DND-41 (cell line): ENCODE measurements around the gene FAM240A.

Experiments used
- ATAC-seq: fragments of 200-7000 bp; cut with Tn5 transposase; 3 replicates; pipeline ENCODE4 v1.9.1; 2021; ENCODE audit warnings: low read depth; ENCODE audit not compliant: insufficient read depth
- DNase-seq: peaks from one replicate; pipeline ENCODE4 v3.0.0-alpha.2; 2020
- H2AFZ ChIP-seq: 2 replicates; pipeline ENCODE4 v1.6.0; 2012; ENCODE audit warnings: low read depth, low read length
- H3K27ac ChIP-seq: 2 replicates; pipeline ENCODE4 v1.5.1; 2012; ENCODE audit warnings: low read length, inconsistent platforms
- H3K27me3 ChIP-seq: fragments of 200-600 bp; sonication (generic); 2 replicates; pipeline ENCODE4 v1.6.0; 2012; ENCODE audit warnings: low read length, mild to moderate bottlenecking, inconsistent platforms; ENCODE audit not compliant: insufficient read depth, poor library complexity
- H3K36me3 ChIP-seq: 2 replicates; pipeline ENCODE4 v1.5.1; 2012; ENCODE audit warnings: low read length, inconsistent platforms; ENCODE audit not compliant: insufficient read depth
- H3K4me1 ChIP-seq: 2 replicates; pipeline ENCODE4 v1.5.1; 2012; ENCODE audit warnings: mild to moderate bottlenecking, low read length; ENCODE audit not compliant: insufficient read depth
- H3K4me2 ChIP-seq: 2 replicates; pipeline ENCODE4 v1.6.0; 2012; ENCODE audit warnings: mild to moderate bottlenecking, moderate library complexity, low read length, inconsistent platforms; ENCODE audit not compliant: insufficient read depth
- H3K4me3 ChIP-seq, 2 experiments: fragments of 200-600 bp in 1 of 2; shearing (Covaris generic) in 1 of 2; 2 replicates each; pipeline ENCODE4 v1.5.1; 2012 to 2016; ENCODE audit warnings: inconsistent platforms in 2 of 2, low read length in 2 of 2, mild to moderate bottlenecking in 2 of 2, low read depth in 1 of 2, moderate library complexity in 1 of 2
- H3K79me2 ChIP-seq: 2 replicates; pipeline ENCODE4 v1.6.0; 2012; ENCODE audit warnings: low read length, inconsistent platforms; ENCODE audit not compliant: insufficient read depth
- H3K9ac ChIP-seq: 2 replicates; pipeline ENCODE4 v1.6.0; 2012; ENCODE audit warnings: low read depth, mild to moderate bottlenecking, inconsistent platforms, low read length, moderate library complexity
- H3K9me3 ChIP-seq: 2 replicates; pipeline ENCODE4 v1.5.1; 2012; ENCODE audit warnings: low read length, moderate library complexity, mild to moderate bottlenecking, inconsistent platforms; ENCODE audit not compliant: insufficient read depth, severe bottlenecking
- H4K20me1 ChIP-seq: 2 replicates; pipeline ENCODE4 v1.6.0; 2012; ENCODE audit warnings: low read length; ENCODE audit not compliant: insufficient read depth
- EZH2 ChIP-seq: IDR thresholded peaks from 3 replicates; pipeline ENCODE4 v1.6.1; 2012; ENCODE audit warnings: borderline replicate concordance, low read depth, mild to moderate bottlenecking, moderate library complexity, low read length, inconsistent platforms; ENCODE audit not compliant: severe bottlenecking
- TF ChIP-seq, protein P1 (sequence below): IDR thresholded peaks from 2 replicates; pipeline ENCODE4 v1.5.1; 2012; ENCODE audit warnings: borderline replicate concordance, low read length, moderate library complexity, mild to moderate bottlenecking; ENCODE audit not compliant: poor library complexity, severe bottlenecking; ENCODE audit errors: extremely low read depth

FAM240A gene

DNA sequence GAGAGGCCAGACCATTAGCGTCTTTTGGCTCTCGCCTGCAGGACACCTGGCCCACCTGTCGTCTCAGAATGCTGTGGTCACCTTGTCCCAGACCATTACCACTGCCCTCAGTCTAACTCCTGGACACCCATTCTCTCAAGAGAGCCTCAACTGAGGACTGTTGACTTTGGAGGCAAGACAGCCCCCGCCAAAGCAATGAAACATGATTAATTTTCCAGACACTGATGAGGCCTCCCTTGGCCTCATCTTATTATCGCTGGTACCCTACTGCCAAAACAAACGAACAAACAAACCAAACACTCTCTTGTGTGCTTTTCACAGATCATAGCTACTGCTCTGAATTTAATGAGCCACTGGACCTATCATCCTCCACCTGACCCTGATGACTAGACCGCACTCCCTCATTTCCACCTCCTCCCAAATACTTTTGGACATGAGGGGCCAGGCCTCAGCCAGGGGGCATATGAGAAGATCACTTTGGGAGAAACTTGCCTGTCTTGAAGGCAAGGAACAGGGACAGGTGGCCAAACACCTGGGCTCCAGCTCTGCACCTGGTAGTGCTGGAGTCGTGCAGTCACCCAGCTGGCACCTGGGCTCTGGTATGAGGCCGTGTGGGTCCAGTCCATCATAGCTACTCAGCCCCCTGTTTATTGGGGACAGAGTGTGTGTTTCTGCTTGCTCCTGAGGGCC is 53.6 kb downstream of the FAM240A start:
- H3K36me3 ChIP-seq = no peaks in the 10 kb centered on the region
- no peaks in the 10 kb centered on the region for H3K79me2 ChIP-seq
- H3K4me1 ChIP-seq = no peaks in the 10 kb centered on the region
- no peak overlapping the region for H3K4me2 ChIP-seq
- H4K20me1 ChIP-seq = no peaks in the 10 kb centered on the region
- H3K27ac ChIP-seq = no peak overlapping the region
- no peak for DNase-seq
- H3K27me3 ChIP-seq = no peaks in the 10 kb centered on the region
- no peak for TF ChIP-seq EZH2
- TF ChIP-seq, protein P1, sequence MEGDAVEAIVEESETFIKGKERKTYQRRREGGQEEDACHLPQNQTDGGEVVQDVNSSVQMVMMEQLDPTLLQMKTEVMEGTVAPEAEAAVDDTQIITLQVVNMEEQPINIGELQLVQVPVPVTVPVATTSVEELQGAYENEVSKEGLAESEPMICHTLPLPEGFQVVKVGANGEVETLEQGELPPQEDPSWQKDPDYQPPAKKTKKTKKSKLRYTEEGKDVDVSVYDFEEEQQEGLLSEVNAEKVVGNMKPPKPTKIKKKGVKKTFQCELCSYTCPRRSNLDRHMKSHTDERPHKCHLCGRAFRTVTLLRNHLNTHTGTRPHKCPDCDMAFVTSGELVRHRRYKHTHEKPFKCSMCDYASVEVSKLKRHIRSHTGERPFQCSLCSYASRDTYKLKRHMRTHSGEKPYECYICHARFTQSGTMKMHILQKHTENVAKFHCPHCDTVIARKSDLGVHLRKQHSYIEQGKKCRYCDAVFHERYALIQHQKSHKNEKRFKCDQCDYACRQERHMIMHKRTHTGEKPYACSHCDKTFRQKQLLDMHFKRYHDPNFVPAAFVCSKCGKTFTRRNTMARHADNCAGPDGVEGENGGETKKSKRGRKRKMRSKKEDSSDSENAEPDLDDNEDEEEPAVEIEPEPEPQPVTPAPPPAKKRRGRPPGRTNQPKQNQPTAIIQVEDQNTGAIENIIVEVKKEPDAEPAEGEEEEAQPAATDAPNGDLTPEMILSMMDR = no peak
- no peak for ATAC-seq
- no peak overlapping the region for H3K4me3 ChIP-seq
- H3K9me3 ChIP-seq = no peaks in the 10 kb centered on the region
- no peak overlapping the region for H2AFZ ChIP-seq
- H3K9ac ChIP-seq = no peak overlapping the region

DNA sequence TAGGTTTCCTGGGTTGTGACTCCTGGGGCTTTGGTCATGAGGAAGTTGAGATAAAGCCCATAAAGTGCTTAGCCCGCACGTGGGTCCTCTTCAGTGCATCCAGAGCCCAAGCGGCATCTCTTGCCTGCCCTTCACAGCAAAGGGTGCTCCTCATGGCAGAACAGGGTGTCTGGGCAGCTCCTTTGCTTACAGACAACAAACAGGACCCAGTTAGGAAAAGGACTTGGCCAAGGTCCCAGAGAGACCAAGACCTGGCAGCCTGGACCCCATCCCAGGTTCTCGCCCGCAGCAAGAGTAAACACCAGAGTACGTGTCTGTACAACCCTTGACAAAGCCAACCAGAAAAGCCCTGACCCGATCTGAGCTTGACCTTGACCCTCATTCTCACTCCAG is 54.1 kb downstream of the FAM240A start:
- Histone ChIP-seq H3K36me3 (no peaks in the 10 kb centered on the region), H3K4me2 (no peak overlapping the region), H3K9ac (no peak overlapping the region), H3K79me2 (no peaks in the 10 kb centered on the region), H3K27ac (no peak overlapping the region), H2AFZ (no peak overlapping the region), H3K9me3 (no peaks in the 10 kb centered on the region), H4K20me1 (no peaks in the 10 kb centered on the region), H3K27me3 (no peaks in the 10 kb centered on the region), H3K4me3 (no peak overlapping the region), H3K4me1 (no peaks in the 10 kb centered on the region)
- no peak for DNase-seq
- TF ChIP-seq, protein P1 = no peak
- no peak for TF ChIP-seq EZH2
- ATAC-seq = no peak

GRCh38 chr3:46667061-46667621 is 54.8 kb downstream of the FAM240A start:
- H3K4me2 ChIP-seq = no peak overlapping the region
- no peak for DNase-seq
- H4K20me1 ChIP-seq = no peaks in the 10 kb centered on the region
- H3K9me3 ChIP-seq = no peaks in the 10 kb centered on the region
- H3K27ac ChIP-seq = no peak overlapping the region; the same call in 1 of the 2 replicates
- no peak for ATAC-seq
- no peaks in the 10 kb centered on the region for H3K27me3 ChIP-seq
- H2AFZ ChIP-seq = no peak overlapping the region
- no peaks in the 10 kb centered on the region for H3K4me1 ChIP-seq
- TF ChIP-seq, protein P1 = no peak
- no peak for TF ChIP-seq EZH2
- no peak overlapping the region for H3K4me3 ChIP-seq
- no peaks in the 10 kb centered on the region for H3K79me2 ChIP-seq
- H3K36me3 ChIP-seq = no peaks in the 10 kb centered on the region
- H3K9ac ChIP-seq = no peak overlapping the region
